GF-D8 (cell line): ENCODE results near the gene ACAD10.
"Not testable (repeated sequence)": the region's sequence is repeated elsewhere in the genome, so short reads cannot be mapped to it uniquely, and the experiment has no call there.

Experiments used
- DNase-seq: peaks from one replicate; lab custom pipeline; 2025; lab: John Stamatoyannopoulos, UW

ACAD10 gene

DNA sequence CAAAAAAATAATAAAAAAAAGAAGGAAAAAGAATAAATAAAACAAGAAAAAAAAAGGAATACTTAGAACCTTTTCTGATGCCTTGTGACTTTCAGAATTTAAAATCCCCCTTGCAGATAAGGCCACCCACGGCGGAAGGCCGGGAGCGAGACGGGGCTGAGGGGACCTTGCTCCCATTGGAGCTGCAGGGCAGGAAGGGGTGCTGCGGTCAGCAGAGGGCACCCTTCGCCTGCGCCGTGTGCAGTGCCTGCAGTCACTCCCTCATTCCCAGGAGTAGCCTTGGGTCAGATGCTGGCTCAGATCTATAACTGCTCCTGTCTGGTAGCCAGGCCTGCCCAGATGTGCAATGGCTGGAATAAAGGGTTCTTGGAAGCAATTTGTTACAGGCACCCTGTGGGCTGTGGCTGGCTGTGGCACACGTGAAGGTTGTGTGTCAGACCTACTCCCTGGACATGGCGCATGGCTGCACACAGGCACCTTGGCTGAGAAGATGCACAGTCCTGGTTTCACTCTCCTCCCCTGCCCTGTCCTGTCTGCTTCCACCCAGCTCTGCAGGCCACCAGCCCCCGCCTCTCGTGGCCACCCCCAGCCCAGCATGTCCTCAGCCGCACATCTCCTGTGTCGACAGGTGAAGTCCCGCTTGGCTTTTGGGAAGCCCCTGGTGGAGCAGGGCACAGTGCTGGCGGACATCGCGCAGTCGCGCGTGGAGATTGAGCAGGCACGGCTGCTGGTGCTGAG is 67.5 kb downstream of the ACAD10 start:
- DNase-seq: no peak

DNA sequence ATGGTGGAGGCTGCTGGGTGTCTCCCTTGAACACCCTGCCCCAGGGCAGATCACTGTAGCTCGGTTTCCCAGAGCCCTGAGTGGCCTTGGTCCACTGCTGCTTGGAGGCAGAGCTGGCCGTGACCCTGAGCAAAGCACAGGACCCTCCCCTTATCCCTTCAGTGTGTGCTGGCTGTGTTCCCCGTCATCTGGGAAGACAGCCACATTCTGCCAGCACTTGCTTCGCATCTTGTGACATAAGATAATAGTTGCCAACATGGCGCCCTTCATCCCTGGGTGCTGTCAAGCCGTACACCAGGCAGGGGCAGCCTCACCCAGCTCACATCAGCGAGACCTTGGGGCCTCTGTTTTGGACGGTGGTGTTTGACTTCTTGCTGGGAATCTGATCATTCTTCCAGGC is 68.8 kb downstream of the ACAD10 start:
- no peak for DNase-seq

DNA sequence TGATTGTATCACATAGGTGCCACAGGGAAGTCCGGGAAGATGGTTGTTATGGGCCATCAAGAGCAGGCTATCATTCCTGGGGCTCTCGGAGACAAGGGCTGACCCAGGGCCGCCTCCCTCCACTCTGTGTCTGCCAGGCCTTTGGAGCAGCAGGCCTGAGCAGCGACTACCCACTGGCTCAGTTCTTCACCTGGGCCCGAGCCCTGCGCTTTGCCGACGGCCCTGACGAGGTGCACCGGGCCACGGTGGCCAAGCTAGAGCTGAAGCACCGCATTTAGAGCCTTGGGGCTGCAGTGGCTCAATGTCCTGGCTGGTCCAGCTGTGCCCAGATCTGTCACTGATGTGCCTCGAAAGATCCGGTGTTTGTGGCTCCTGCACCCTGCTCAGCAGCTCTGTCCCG is 70.3 kb downstream of the ACAD10 start:
- no peak for DNase-seq

DNA sequence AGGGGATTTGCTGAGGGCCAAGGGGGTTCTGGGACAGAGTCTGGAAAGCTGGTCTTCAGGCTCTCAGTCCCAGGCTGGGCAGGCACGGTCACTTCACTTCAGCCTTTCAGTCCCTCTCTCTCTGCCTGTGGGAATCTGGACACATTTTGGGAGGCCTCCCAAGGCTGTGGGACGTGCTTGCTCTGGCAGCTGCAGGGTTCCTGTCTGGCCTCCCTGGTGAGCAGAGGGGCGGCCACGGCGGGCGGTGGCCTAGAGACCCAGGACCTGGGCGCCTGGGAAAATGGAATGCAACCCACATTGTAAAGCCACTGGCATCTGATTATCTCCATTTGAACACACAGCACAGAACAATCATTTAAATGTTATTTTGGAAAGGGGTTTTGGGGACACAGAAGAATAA is 70.8 kb downstream of the ACAD10 start:
- DNase-seq: no peak

DNA sequence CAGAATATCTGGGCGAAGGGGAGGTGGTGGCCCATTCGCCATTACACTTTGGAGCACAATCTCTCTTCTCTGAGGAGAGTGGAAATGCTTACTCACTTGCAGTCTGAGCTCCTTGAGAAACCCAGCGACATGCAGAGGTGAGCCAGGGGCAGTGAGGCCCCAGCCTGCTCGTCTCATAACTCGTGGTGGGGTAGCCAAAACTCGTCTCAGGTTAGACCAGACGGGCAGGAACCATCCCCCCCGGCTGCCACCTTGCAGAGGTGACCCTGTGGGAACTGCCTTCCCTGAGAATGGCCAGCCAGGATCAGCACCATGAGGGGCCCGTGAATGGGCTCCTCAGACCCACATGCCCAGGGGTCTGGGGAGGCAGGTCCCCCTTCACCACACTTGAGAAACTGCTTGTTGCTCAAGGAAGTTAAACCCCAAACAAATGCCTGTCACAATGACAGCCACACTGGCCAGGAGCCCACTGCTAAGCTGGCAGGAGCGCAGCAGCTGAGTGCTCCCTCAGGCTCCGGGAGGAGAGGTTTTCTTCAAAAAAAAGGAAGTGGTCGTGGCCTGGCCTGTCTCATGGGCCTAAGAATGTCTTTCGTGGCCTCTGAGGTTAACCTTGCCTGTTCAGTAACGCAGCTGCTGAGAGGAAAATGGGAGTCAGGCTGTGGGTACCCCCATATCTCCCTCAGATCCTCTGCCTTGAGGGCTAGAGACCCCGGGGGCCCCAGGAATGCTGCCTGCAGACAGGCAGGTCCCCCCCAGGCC is 71.7 kb downstream of the ACAD10 start:
- DNase-seq: peak; percentile 97

DNA sequence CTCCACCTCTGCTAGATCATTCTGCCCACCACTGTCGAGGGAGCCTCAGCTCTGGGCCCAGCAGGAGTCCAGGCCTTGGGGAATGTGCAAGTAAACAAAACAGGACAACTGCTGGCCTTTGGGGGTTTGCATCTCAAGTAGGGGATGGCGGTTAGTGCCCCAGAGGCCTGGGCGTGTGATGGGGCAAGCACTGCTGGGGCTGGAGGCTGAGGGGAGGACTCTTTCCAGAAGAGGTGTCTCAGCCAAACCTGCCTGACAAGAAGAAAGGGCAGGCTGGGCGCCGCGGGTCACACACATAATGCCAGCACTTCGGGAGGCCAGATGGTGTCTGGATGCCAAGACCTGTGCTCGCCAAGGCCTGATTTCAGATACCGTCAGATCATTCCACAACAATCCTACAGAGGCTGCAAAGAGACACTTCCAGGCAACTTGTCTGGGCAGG is 72.3 kb downstream of the ACAD10 start:
- peak; percentile 63 for DNase-seq

DNA sequence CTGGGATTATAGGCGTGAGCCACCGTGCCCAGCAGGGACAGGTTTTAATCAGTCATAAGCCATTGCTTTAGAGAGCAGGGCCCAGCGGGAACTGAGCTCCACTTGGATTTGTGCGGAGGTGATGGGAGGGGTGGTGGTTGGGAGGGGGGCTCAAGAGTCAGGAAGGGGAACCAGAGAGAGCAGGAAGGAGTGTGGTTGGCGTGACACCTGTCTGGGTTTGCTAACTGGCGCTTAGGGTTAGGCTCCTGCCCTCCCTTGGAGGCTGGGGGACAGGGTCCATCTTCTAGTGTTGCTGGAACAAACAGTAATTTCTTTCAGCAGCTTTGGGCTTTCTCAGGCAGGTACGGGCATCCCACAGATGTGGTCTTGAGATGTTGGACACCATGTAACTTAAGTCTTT is 73.4 kb downstream of the ACAD10 start:
- no peak for DNase-seq

DNA sequence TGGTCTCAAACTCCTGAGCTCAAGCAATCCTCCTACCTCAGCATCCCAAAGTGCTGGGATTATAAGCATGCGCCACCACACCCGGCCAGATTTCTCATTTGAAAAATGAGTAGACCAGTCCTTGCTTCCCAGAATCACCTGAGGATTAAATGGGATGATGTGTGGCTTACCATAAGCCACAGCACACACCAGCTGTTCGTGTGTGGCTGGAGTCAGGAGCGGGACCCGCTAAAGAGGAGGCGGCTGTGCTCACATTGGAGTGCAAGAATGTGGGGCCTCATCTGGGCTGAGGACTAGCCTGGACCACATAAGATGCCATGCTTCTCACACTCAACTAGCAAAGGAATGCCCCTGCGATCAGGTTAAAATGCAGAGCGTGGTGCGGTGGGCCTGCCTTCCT is 74.1 kb downstream of the ACAD10 start:
- no peak for DNase-seq

DNA sequence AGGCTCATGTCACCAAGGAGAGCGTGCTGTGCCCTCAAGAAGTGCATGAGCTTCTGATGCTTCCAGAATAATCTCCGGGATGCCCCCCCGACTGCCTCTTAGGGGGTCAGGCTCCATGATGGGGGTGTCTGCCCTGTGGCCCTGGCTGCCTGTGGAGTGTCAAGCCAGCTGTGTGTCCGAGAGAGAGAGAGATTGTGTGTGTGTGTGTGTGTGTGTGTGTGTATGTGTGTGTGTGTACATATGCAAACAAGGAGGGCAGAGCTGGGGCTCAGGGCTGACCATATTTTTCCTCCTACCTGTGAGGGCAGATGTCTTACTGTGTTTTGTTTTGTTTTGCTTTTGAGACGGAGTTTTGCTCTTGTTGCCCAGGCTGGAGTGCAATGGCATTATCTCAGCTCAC is 75.2 kb downstream of the ACAD10 start:
- no peak for DNase-seq

DNA sequence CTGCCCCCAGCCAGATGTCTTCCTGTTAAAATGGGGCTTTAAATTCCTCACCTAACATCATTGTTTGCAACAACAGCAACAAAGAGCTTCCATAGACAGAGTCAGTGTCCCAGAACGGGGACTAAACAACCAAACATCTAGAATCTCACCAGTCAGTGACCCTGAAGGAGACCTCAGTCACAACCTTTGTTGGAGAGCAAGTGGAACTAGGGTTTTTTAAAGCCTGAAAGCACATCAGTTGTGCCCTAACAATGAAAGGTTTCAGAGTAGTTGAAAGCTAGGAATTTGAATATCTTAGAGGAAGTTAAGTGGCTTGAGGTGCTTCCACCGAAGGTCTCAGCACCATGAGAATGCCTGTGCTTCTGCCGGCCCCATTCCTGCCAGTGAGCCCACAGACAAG is 75.9 kb downstream of the ACAD10 start:
- no peak for DNase-seq

DNA sequence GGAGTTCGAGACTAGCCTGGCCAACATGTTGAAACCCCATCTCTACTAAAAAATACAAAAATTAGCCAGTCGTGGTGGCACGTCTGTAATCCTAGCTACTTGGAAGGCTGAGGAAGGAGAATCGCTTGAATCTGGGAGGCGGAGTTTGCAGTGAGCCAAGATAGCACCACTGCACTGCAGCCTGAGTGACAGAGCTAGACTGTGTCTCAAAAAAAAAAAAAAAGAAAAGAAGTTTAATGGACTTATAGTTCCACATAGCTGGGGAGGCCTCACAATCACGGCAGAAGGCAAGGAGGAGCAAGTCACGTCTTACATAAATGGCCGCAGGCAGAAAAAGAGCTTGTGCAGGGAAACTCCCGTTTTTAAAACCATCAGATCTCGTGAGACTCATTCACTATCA is 77.7 kb downstream of the ACAD10 start:
- not testable (repeated sequence) for DNase-seq

DNA sequence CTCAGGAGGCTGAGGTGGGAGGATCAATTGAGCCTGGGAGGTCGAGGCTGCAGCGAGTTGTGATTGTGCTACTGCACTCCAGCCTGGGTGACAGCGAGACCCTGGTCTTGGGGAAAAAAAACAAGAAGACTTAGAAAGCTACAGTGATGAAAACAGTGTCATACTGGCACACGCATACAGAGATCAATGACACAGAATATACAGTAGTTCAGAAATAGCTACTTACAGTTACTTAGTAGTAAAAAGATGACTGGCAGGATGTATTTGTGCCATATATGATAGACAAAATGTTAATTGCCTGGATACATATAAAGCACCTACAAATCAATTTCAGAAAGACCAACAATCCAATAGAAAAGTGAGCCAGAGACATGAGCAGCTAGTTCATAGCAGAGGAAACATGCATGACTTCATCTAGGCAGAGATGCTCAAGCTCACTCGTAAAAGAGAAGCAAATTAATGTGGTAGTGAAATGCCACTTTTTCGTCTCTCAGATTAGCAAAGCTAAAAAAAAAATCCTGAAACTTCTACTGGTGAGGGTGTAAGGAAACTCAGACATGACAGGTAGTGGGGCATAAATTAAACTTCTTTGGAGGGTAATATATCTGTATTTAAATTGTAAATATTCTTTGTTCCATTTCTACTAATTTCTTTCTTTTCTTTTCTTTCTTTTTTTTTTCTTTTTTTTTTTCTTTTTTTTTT is 78.4 kb downstream of the ACAD10 start:
- DNase-seq: peak; percentile 15

DNA sequence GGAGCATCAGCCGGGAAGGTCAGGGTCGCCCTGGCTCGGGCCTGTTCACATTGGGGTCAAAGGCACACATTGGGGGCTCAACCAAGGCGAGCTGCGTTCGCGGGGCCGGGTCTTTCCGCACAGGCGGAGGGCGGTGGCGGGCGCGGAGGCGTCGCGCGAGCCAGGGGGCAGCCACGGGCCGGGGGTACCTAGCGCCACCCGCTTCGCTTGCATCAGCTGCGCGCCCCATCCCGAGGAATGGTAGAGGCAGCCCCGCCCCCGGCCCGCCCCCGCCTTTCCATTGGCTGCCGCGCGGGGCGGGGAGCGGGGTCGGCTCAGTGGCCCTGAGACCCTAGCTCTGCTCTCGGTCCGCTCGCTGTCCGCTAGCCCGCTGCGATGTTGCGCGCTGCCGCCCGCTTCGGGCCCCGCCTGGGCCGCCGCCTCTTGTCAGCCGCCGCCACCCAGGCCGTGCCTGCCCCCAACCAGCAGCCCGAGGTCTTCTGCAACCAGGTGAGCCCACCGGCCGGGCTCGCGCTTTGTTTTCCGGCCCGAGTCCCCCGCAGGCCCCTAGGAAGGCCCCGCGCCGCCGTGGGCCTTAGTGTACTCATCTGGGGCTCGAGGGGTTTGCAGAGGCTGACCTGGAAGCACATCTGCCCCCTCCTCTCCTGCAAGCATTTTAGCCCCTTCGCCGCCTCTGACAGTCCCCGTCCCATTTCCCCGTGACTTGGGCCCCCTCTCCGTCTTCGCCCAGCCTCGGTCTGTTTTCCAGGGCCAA is 80.9 kb downstream of the ACAD10 start, which contains the start of gene ALDH2:
TSS of gene ALDH2 (plus strand) at position 326 of the 754 bp plus-strand sequence. CDS start at position 376, 50 bp downstream.
- no peak for DNase-seq

DNA sequence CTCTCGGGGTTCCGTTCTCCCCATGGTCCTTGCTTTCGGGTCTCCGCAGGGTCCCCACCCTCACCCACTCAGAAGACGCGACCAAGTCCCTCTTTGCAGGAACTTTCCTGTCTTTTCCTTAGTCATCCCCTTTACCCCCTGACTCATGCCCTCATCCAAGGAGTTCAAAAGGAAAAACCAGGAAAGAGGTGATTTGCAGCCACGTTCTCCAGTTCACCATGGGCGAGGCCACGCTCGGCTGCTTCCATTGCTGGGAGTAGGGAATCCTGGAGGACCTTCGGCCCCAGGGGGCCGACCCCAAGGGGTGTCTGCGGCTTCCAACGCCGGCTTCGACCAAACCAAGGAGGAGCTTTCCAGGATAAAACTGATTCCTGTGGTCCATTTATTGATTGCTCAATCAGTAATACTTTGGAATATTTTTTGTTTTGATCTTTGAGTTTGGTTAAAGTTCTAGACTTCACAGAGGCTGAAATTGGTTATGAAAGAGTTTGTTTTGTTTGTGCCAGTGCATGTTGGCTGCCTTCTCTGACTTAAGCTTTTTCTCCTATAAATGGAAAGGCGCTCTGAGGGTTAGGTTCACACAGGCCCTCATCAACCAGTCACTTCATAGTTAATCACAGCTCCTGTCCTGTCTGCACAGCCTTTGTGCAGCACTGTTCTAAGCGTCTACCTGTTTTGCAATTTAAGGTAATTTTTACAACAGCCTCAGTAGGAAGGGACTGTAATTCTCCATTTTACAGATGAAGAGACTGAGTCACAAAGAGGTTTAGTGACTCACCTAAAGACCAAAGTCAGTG is 81.7 kb downstream of the ACAD10 start:
- no peak for DNase-seq

DNA sequence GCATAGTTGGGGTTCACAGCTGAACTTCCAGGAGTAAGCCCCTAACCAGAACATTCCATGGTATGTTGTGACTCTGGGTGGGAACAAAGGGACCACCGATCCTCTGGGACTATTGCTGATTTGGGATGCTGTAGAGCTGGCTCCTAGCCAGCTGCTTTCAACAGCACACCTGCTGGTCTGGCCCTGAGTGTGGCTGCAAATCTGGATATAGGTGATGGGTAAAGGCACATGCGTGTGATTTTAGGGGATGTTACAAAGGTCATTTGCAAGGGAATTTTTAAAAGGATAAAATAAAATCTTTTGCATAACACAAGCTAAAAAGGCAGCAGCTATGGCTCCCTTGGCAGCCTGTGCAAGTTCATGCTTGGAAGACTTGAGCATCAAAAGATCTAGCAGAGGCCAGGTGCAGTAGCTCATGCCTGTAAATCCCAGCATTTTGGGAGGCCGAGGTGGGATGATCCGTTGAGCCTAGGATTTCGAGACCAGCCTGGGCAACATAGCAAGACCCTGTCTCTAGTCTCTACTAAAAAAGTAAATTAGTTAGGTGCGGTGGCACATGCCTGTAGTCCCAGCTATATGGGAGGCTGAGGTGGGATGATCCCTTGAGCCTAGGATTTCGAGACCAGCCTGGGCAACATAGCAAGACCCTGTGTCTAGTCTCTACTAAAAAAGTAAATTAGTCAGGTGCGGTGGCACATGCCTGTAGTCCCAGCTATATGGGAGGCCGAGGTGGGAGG is 82.5 kb downstream of the ACAD10 start:
- no peak for DNase-seq

DNA sequence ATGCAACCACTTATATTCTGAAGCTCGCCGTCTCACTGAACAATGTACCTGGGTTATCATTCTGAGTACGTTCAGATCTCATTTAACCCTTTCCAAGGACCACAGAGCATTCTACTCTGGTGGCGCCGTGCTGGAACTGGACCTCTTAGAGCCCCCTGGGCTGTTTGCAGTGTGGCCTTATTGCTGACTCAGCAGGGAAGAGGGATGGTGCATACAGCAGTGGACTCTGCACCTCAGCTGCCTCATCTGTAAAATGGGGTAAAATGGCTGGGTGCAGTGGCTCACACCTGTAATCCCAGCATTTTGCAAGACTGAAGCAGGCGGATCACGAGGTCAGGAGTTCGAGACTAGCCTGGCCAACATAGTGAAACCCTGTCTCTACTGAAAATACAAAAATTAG is 83.7 kb downstream of the ACAD10 start:
- no peak for DNase-seq

DNA sequence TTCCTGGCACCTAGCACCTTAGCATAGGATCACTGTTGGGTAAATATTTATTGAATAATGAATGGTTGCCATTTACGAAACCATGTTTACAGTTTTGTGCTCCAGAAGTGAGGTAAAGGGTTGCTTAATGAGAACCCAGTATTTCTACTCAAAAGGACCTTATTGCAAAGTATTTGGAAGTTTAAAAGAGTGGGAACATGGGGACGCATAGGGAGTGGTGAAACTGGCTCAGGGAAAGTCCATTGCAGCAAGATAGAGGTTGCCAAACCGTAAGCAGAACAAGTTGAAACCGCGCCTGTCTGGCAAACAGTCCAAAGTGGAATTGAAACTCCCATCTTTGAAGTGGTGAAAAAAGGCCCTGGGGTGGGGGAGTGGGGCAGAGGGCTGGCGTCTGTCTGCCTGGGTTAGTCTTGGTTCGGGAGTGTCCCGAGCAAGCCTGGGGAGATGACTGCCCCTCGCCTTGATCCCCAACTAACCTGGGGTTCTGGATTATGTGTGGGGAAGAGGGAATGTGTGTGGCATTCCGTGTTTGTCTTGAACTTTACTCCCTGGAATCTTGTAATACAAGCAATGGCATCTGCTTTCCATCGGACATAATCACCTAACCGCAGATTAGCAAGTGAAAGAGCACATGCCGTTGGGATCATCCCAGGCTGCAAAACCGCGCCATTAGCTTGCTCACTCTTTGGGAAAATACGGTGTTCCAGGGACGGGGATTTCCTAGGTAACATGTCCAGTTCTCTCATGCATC is 88.1 kb downstream of the ACAD10 start:
- no peak for DNase-seq

DNA sequence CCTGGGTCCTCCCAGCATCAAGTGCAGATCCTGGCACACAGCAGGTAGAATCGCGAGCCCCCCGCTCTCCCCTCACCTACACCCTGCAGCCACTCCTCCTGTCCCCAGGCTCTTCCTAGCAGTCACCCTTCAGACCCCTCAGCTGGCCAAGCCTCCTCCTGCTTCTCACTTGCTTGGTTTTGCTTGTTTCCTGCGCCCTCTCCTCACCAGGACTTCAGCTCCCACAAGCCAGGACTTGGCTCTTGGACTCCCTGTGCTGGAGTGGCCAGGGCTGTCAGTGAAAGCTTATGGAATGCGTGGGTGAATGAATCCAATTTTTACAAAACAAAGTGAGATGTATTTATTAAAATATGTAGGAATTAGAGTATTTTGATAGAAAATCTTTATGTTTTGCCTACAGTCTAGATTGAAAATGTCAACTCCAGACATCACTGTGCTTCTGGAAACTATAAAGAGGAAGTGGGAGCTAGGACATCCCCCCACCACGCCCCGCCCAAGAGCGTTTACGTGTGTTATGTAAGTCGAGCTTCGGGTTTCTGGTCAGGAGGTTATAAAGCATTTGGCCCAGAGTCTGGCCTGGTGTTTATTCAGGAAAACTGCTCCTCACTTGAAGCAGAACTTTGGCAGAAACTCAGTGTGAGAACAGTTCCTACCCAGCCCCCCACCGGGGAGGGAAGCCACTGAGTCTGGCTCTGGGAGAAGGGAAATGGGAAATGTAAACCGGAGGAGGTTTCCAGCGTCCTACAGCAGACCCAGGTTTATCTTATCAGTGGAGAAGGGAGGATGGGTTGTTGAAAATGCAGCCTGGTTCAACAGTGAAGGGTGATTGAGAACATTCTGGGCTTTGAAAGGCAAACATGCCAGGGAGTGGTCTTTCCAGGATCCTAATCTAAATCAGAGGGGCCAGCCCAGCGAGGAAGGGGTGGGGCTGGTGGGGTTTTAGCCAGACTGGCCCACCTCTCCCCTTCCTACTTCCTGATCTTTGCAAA is 89.6 kb downstream of the ACAD10 start:
- DNase-seq: peak; percentile 87
